Heart left ventricle (tissue), 16 donors: Measurements from ENCODE around the gene BOK. TPM values are rescaled to one million over a fixed set of nuclear protein-coding genes. Genes with fewer than 3 reads are reported as not detected.

ENCODE experiments used
- ATAC-seq, 4 donors: fragments of 200-7000 bp; cut with Tn5 transposase; one replicate each; pipeline ENCODE4 v1.9.1; 2020 to 2022; ENCODE audit warnings: moderate library complexity in 4 of 4, mild to moderate bottlenecking in 3 of 4, moderate number of reproducible peaks in 1 of 4
- DNase-seq, 5 donors: peaks; one replicate each; pipeline ENCODE4 v3.0.0-alpha.2; 2020
- H3K27ac ChIP-seq, 12 donors: fragments of 200-600 bp; sonication (generic) in 4 of 12; one replicate each; pipeline versions ENCODE4 v1.5.0 to v1.8.0; 2016 to 2022; ENCODE audit warnings: mild to moderate bottlenecking in 2 of 12
- H3K27me3 ChIP-seq, 9 donors: fragments of 200-600 bp; sonication (generic) in 2 of 9; one replicate each; pipeline versions ENCODE4 v1.5.1 to v1.8.0; 2016 to 2022; ENCODE audit warnings: mild to moderate bottlenecking in 3 of 9
- H3K36me3 ChIP-seq, 9 donors: fragments of 200-600 bp; sonication (generic) in 2 of 9; one replicate each; pipeline versions ENCODE4 v1.5.0 to v1.8.0; 2018 to 2022; ENCODE audit warnings: mild to moderate bottlenecking in 2 of 9
- H3K4me1 ChIP-seq, 12 donors: fragments of 200-600 bp; sonication (generic) in 4 of 12; one replicate each; pipeline versions ENCODE4 v1.5.0 to v1.8.0; 2016 to 2022; ENCODE audit warnings: mild to moderate bottlenecking in 3 of 12
- H3K4me3 ChIP-seq, 12 donors: fragments of 200-600 bp; sonication (generic) in 4 of 12; one replicate each; pipeline versions ENCODE4 v1.5.0 to v1.8.0; 2017 to 2022; ENCODE audit warnings: mild to moderate bottlenecking in 9 of 12, moderate library complexity in 4 of 12
- H3K9me3 ChIP-seq, 12 donors: fragments of 200-600 bp; sonication (generic) in 4 of 12; one replicate each; pipeline versions ENCODE4 v1.5.0 to v1.8.0; 2016 to 2022; ENCODE audit warnings: mild to moderate bottlenecking in 1 of 12
- CTCF ChIP-seq, 12 donors: fragments of 200-600 bp; sonication (generic) in 4 of 12; IDR thresholded peaks; one replicate each; pipeline versions ENCODE4 v1.5.0 to v1.8.0; 2018 to 2022; ENCODE audit warnings: antibody characterized with exemption in 12 of 12, mild to moderate bottlenecking in 5 of 12
- POLR2A ChIP-seq, 2 donors: fragments of 450-650 bp; IDR thresholded peaks; one replicate each; pipeline ENCODE4 v1.6.1; 2017; ENCODE audit warnings: antibody characterized with exemption in 2 of 2, mild to moderate bottlenecking in 2 of 2, moderate library complexity in 2 of 2
- WGBS, 4 donors: extraction: QIAGEN DNeasy Blood & Tissue Kit in 2 of 4; methylation state at CpG; one replicate each; pipeline versions ENCODE4 v1.1.5 to v1.1.7; 2013 to 2018; 5-methylcytosine and 5-hydroxymethylcytosine counted together
- intact Hi-C, 10 donors: fragments of 100-400 bp; cut with DNase I; formaldehyde crosslinking; loops; one replicate each; pipeline versions ENCODE4 v1.11.1 to v1.14.2; 2022
- polyA plus RNA-seq, 2 donors: library from polyadenylated mRNA; stranded (reverse); fragments of 200-250 nt; gene quantifications; one replicate each; pipeline ENCODE4 v1.2.3, GENCODE V29; 2013
- total RNA-seq, 9 donors: library from RNA; depleted of rRNA in 2 of 9; stranded (reverse); fragments of >200 nt in 2 of 9; fragmentation: NEBNext Ultra II Directional in 3 of 9; extraction: Animal tissue kit (Norgen Biotek cat#: 25700) in 3 of 9; gene quantifications; one replicate each; pipeline versions ENCODE4 v1.1.0 to v1.2.4, GENCODE V29; 2016 to 2023
- donor health status: ischemic (EF 13 %, LVEDD 7.1; RV severe dilation, severe dysfunction).
- donor health status: healthy with polysubstance abuse.
- donor health status: DM: no; HTN: yes; CAD: no.
- donor health status: DM: no; HTN: no; CAD: no.
- donor health status: ischemic (EF 25% LVEDD 6.9; RV normal size, moderate dysfunction).
- donor health status: ischemic (EF 25% LVEDD 5.7; RV mildly dilated, moderate dysfunction).
- donor health status: healthy.
- donor health status: DM: yes; HTN: yes; CAD: no.
- donor health status: ischemic (EF 35%, LVEDD 5.7; RV mildly dilated, moderate dysfunction).
- donor health status: nonischemic (EF 11% LVEDD 7.7; RV severe dilation, severe dysfunction).
- donor health status: DM: yes; HTN: yes; CAD: no.
- donor health status: PGD.
- donor health status: ischemic (EF 29% LVEDD 5.4; RV normal size, mild dysfunction).
- donor health status: nonischemic (EF 23%, LVEDD 6.1; RV moderate dilation, normal function).

The BOK gene
- total and polyA plus RNA-seq, 11 donors = 1.4 to 22.3 (median 8.4) TPM

GRCh38 chr2:241618829-241619228, 60.3 kb downstream of the BOK start:
- 65 to 77% (median 70%) methylated on average over 8 to 11 of the region's 11 CpGs for WGBS, 4 donors
- Histone ChIP-seq H3K9me3 (peaks cover 0 to 4% (median 0%) of the 10 kb centered on the region in 12 donors), H3K4me3 (no peak overlapping the region), H3K36me3 (peaks cover 0 to 5% (median 0%) of the 10 kb centered on the region in 9 donors), H3K4me1 (peaks cover 0 to 37% (median 18%) of the 10 kb centered on the region in 12 donors), H3K27me3 (no peaks in the 10 kb centered on the region), H3K27ac (peak overlapping the region in 11 of 12 donors; percentile 6 to 92 (median 78))
- peak in 3 of 4 donors; percentile 10 to 14 (median 14) for ATAC-seq
- intact Hi-C loops = loop anchor here in 6 of 10 donors (2.0 to 10.0 kb wide), 4 partner anchors 18 to 264 kb away; partner anchors contain the start of genes STK25 (in 5 of the 6), FARP2 (in 2 of the 6), ATG4B (in 1 of the 6) and THAP4 (in 1 of the 6)
- peak in 1 of 5 donors; percentile 27 for DNase-seq
- TF ChIP-seq POLR2A (IDR thresholded peaks at IDR 0.05) (no peak), CTCF (IDR thresholded peaks at IDR 0.05) (no peak)

DNA sequence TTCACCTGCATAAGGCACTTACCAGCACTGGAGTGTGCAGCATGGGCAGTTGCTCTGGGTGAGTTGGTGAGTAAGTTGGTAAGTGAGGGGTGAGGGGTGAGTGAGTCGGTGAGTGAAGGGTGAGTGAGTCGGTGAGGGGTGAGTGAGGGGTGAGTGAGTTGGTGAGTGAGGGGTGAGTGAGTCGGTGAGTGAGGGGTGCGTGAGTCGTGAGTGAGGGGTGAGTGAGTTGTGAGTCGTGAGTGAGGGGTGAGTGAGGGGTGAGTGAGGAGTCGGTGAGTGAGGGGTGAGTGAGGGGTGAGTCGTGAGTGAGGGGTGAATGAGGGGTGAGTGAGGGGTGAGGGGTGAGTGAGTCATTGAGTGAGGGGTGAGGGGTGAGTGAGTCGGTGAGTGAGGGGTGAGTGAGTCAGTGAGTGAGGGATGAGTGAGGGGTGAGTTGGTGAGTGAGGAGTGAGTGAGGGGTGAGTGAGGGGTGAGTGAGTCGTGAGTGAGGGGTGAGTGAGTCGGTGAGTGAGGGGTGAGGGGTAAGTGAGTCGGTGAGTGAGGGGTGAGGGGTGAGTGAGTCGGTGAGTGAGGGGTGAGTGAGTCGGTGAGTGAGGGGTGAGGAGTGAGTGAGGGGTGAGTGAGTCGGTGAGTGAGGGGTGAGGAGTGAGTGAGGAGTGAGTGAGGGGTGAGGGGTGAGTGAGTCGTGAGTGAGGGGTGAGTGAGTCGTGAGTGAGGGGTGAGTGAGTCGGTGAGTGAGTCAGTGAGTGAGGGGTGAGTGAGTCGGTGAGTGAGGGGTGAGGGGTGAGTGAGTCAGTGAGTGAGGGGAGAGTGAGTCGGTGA, 61.3 kb downstream of the BOK start:
- Histone ChIP-seq H3K27ac (no peak overlapping the region), H3K4me1 (peaks cover 0 to 37% (median 18%) of the 10 kb centered on the region in 12 donors), H3K27me3 (no peaks in the 10 kb centered on the region), H3K36me3 (peaks cover 0 to 5% (median 0%) of the 10 kb centered on the region in 9 donors), H3K4me3 (no peak overlapping the region), H3K9me3 (peaks cover 0 to 4% (median 0%) of the 10 kb centered on the region in 12 donors)
- ATAC-seq = no peak
- intact Hi-C loops = loop anchor here in 7 of 10 donors (1.0 to 10.0 kb wide), 5 partner anchors 16 to 265 kb away; partner anchors contain the start of genes STK25 (in 5 of the 7), FARP2 (in 2 of the 7), ATG4B (in 1 of the 7) and THAP4 (in 1 of the 7)
- peak in 1 of 5 donors; percentile 13 for DNase-seq
- no peak for TF ChIP-seq POLR2A (IDR thresholded peaks at IDR 0.05)
- no peak for TF ChIP-seq CTCF (IDR thresholded peaks at IDR 0.05)
- 88 to 95% (median 94%) methylated on average over 18 to 20 of the region's 20 CpGs for WGBS, 4 donors

DNA sequence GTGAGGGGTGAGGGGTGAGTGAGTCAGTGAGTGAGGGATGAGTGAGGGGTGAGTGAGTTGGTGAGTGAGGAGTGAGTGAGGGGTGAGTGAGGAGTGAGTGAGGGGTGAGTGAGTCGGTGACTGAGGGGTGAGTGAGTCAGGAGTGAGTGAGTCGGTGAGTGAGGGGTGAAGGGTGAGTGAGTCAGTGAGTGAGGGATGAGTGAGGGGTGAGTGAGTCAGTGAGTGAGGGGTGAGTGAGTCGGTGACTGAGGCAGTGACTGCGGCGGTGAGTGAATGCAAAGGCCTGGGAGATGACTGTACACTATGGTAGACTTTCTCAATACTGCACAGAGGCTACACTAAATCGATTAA, 61.8 kb downstream of the BOK start:
- intact Hi-C loops = loop anchor here in 1 of 10 donors (1.0 kb wide), 1 partner anchor 16 kb away; no protein-coding TSS in a partner anchor
- Histone ChIP-seq H3K4me1 (peaks cover 0 to 37% (median 18%) of the 10 kb centered on the region in 12 donors), H3K9me3 (peaks cover 0 to 4% (median 0%) of the 10 kb centered on the region in 12 donors), H3K27ac (no peak overlapping the region), H3K36me3 (peaks cover 0 to 5% (median 0%) of the 10 kb centered on the region in 9 donors), H3K4me3 (no peak overlapping the region), H3K27me3 (no peaks in the 10 kb centered on the region)
- no peak for TF ChIP-seq CTCF (IDR thresholded peaks at IDR 0.05)
- TF ChIP-seq POLR2A (IDR thresholded peaks at IDR 0.05) = no peak
- WGBS, 4 donors = 93 to 98% (median 95%) methylated on average over 6 of the region's 6 CpGs
- DNase-seq (peak in 1 of 5 donors; percentile 1), ATAC-seq (no peak)

Other genes starting within 250 kb of the BOK start
- 100 to 1,000 TPM; 312 to 407 (median 352) TPM for gene HDLBP, start 243.1 kb upstream of the BOK start, total RNA-seq
- gene HDLBP, start 243.1 kb upstream of the BOK start, polyA plus RNA-seq = 100 to 1,000 TPM; 220 to 308 TPM
- gene SEPTIN2, start 242.8 kb upstream of the BOK start, total RNA-seq = 100 to 1,000 TPM; 102 to 237 (median 203) TPM
- 100 to 1,000 TPM in 1 of 2 donors, 10 to 100 TPM in 1; 91.2 to 198 TPM for gene SEPTIN2, start 242.8 kb upstream of the BOK start, polyA plus RNA-seq
- gene FARP2, start 202.5 kb upstream of the BOK start, total RNA-seq = 10 to 100 TPM; 17.1 to 31.8 (median 21.9) TPM
- 10 to 100 TPM in 1 of 2 donors, 1 to 10 TPM in 1; 7.9 to 11.9 TPM for gene FARP2, start 202.5 kb upstream of the BOK start, polyA plus RNA-seq
- gene STK25, start 50.2 kb upstream of the BOK start, total RNA-seq = 100 to 1,000 TPM in 4 of 9 donors, 10 to 100 TPM in 5; 76.8 to 186 (median 94.7) TPM
- gene STK25, start 50.2 kb upstream of the BOK start, polyA plus RNA-seq = 100 to 1,000 TPM in 1 of 2 donors, 10 to 100 TPM in 1; 94.8 to 156 TPM
- 100 to 1,000 TPM in 1 of 9 donors, 10 to 100 TPM in 8; 61.7 to 106 (median 74.2) TPM for gene THAP4, start 78.4 kb downstream of the BOK start, total RNA-seq
- gene THAP4, start 78.4 kb downstream of the BOK start, polyA plus RNA-seq = 100 to 1,000 TPM in 1 of 2 donors, 10 to 100 TPM in 1; 81.5 to 110 TPM
- gene ATG4B, start 78.9 kb downstream of the BOK start, total RNA-seq = 10 to 100 TPM; 37.8 to 67.9 (median 48.3) TPM
- gene ATG4B, start 78.9 kb downstream of the BOK start, polyA plus RNA-seq = 10 to 100 TPM; 35.9 to 75.1 TPM
- 10 to 100 TPM in 2 of 9 donors, 1 to 10 TPM in 7; 7.5 to 21.0 (median 8.5) TPM for gene DTYMK, start 128.1 kb downstream of the BOK start, total RNA-seq
- 10 to 100 TPM in 1 of 2 donors, 1 to 10 TPM in 1; 9.7 to 19.6 TPM for gene DTYMK, start 128.1 kb downstream of the BOK start, polyA plus RNA-seq
- gene ING5, start 143.3 kb downstream of the BOK start, total RNA-seq = 10 to 100 TPM; 11.8 to 29.3 (median 18.2) TPM
- 10 to 100 TPM; 18.0 to 27.5 TPM for gene ING5, start 143.3 kb downstream of the BOK start, polyA plus RNA-seq
- gene D2HGDH, start 175.9 kb downstream of the BOK start, total RNA-seq = 10 to 100 TPM in 8 of 9 donors, 1 to 10 TPM in 1; 9.2 to 24.1 (median 20.9) TPM
- gene D2HGDH, start 175.9 kb downstream of the BOK start, polyA plus RNA-seq = 10 to 100 TPM in 1 of 2 donors, 1 to 10 TPM in 1; 7.6 to 19.8 TPM
- 1 to 10 TPM in 1 of 9 donors, under 1 TPM in 1, not detected in 7; 0.21 to 1.7 TPM for gene GAL3ST2, start 218.1 kb downstream of the BOK start, total RNA-seq
- not detected for gene GAL3ST2, start 218.1 kb downstream of the BOK start, polyA plus RNA-seq